GM12878 (cell line): Measurements from ENCODE around the gene SIGLEC6.

Source experiments
- CEBPB ChIP-seq, 2 experiments: fragments of 150-350 bp in 1 of 2; IDR thresholded peaks; 2 replicates each; pipeline ENCODE4 v1.6.1; 2012 to 2014; ENCODE audit warnings: low read depth in 2 of 2, low read length in 2 of 2, borderline replicate concordance in 1 of 2, inconsistent platforms in 1 of 2
- JUNB ChIP-seq: IDR thresholded peaks from 2 replicates; pipeline ENCODE4 v1.6.1; 2016; ENCODE audit warnings: antibody characterized with exemption, mild to moderate bottlenecking
- MEF2A ChIP-seq: IDR thresholded peaks from 2 replicates; pipeline ENCODE4 v1.6.1; 2011; ENCODE audit warnings: low read depth, mild to moderate bottlenecking, low read length, moderate library complexity; ENCODE audit not compliant: insufficient read depth
- NFXL1 ChIP-seq: fragments of 450-650 bp; IDR thresholded peaks from 2 replicates; pipeline ENCODE4 v1.6.1; 2017; ENCODE audit warnings: antibody characterized with exemption, mild to moderate bottlenecking, borderline replicate concordance
- NR2F1 ChIP-seq: fragments of 450-650 bp; conservative IDR thresholded peaks from 2 replicates; pipeline ENCODE4 v1.6.1; 2017; ENCODE audit warnings: mild to moderate bottlenecking
- SMAD1 ChIP-seq: fragments of 450-650 bp; IDR thresholded peaks from 2 replicates; pipeline ENCODE4 v1.6.1; 2018; ENCODE audit warnings: mild to moderate bottlenecking, low read depth; ENCODE audit not compliant: partially characterized antibody
- SREBF1 ChIP-seq: IDR thresholded peaks from 2 replicates; pipeline ENCODE4 v1.6.1; 2012; ENCODE audit warnings: mild to moderate bottlenecking, low read length
- TCF7 ChIP-seq: IDR thresholded peaks from 2 replicates; pipeline ENCODE4 v1.6.1; 2014; ENCODE audit warnings: antibody characterized with exemption, borderline replicate concordance
- YY1 ChIP-seq: IDR thresholded peaks from 2 replicates; pipeline ENCODE4 v1.6.1; 2011; ENCODE audit warnings: low read depth, mild to moderate bottlenecking, low read length
- TF ChIP-seq, protein P1 (sequence below): fragments of 450-650 bp; formaldehyde crosslinking; IDR thresholded peaks from 2 replicates; pipeline ENCODE4 v1.4.0; 2020; ENCODE audit warnings: mild to moderate bottlenecking, moderate library complexity
- TF ChIP-seq, protein P2 (sequence below), 3 experiments: IDR thresholded peaks in 2 of 3; conservative IDR thresholded peaks in 1 of 3; 2 replicates each; pipeline ENCODE4 v1.5.1; 2011; ENCODE audit warnings: low read depth in 3 of 3, low read length in 3 of 3, mild to moderate bottlenecking in 3 of 3, control low read depth in 2 of 3, moderate library complexity in 2 of 3, inconsistent platforms in 1 of 3, mixed read lengths in 1 of 3; ENCODE audit not compliant: control insufficient read depth in 2 of 3, insufficient read depth in 1 of 3; ENCODE audit errors: extremely low read depth in 1 of 3
- TF ChIP-seq, protein P3 (sequence below): fragments of 450-650 bp; IDR thresholded peaks from 2 replicates; pipeline ENCODE4 v1.6.1; 2014; ENCODE audit warnings: mild to moderate bottlenecking
- TF ChIP-seq, protein P4 (sequence below): IDR thresholded peaks from 2 replicates; pipeline ENCODE4 v1.6.1; 2012; ENCODE audit warnings: low read depth, low read length, improper control_type of control experiment
- TF ChIP-seq, protein P5 (sequence below): IDR thresholded peaks from 2 replicates; pipeline ENCODE4 v1.6.1; 2012; ENCODE audit warnings: low read length, inconsistent platforms

DNA sequence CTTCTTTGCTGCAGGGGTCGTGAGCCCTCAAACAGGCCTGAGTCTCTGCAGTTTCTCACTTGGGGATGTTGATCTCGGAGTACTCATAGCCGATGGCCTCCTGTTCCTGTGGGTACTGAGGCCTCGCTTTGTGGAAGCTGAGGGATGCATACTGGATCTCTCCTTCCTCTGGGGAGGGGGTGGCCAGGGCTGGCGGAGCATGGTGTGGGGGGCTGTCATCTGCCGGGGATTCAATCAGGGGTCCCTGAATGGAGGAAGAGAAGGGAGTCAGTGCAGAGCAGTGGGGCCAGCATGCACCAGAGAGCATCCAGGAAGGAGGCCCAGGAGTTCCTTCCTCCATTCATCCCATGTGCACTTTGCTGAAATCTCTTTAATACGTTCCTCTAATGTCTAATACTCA is 39.9 kb downstream of the SIGLEC6 start:
- TF ChIP-seq, protein P1, sequence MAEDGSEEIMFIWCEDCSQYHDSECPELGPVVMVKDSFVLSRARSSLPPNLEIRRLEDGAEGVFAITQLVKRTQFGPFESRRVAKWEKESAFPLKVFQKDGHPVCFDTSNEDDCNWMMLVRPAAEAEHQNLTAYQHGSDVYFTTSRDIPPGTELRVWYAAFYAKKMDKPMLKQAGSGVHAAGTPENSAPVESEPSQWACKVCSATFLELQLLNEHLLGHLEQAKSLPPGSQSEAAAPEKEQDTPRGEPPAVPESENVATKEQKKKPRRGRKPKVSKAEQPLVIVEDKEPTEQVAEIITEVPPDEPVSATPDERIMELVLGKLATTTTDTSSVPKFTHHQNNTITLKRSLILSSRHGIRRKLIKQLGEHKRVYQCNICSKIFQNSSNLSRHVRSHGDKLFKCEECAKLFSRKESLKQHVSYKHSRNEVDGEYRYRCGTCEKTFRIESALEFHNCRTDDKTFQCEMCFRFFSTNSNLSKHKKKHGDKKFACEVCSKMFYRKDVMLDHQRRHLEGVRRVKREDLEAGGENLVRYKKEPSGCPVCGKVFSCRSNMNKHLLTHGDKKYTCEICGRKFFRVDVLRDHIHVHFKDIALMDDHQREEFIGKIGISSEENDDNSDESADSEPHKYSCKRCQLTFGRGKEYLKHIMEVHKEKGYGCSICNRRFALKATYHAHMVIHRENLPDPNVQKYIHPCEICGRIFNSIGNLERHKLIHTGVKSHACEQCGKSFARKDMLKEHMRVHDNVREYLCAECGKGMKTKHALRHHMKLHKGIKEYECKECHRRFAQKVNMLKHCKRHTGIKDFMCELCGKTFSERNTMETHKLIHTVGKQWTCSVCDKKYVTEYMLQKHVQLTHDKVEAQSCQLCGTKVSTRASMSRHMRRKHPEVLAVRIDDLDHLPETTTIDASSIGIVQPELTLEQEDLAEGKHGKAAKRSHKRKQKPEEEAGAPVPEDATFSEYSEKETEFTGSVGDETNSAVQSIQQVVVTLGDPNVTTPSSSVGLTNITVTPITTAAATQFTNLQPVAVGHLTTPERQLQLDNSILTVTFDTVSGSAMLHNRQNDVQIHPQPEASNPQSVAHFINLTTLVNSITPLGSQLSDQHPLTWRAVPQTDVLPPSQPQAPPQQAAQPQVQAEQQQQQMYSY (CRISPR knock-in tag): no peak
- TF ChIP-seq CEBPB (IDR thresholded peaks at IDR 0.05; ENCODE audit: borderline replicate concordance in 1 of 2, low read depth in 2 of 2, low read length in 2 of 2) (no peak), MEF2A (no peak), NR2F1 (no peak), SREBF1 (no peak), SMAD1 (no peak), YY1 (no peak), NFXL1 (no peak), TCF7 (no peak), JUNB (no peak)
- TF ChIP-seq, protein P2, sequence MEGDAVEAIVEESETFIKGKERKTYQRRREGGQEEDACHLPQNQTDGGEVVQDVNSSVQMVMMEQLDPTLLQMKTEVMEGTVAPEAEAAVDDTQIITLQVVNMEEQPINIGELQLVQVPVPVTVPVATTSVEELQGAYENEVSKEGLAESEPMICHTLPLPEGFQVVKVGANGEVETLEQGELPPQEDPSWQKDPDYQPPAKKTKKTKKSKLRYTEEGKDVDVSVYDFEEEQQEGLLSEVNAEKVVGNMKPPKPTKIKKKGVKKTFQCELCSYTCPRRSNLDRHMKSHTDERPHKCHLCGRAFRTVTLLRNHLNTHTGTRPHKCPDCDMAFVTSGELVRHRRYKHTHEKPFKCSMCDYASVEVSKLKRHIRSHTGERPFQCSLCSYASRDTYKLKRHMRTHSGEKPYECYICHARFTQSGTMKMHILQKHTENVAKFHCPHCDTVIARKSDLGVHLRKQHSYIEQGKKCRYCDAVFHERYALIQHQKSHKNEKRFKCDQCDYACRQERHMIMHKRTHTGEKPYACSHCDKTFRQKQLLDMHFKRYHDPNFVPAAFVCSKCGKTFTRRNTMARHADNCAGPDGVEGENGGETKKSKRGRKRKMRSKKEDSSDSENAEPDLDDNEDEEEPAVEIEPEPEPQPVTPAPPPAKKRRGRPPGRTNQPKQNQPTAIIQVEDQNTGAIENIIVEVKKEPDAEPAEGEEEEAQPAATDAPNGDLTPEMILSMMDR (IDR thresholded peaks at IDR 0.05 in 2 of 3, conservative IDR thresholded peaks at IDR 0.05 in 1 of 3; ENCODE audit: control insufficient read depth in 2 of 3, extremely low read depth in 1 of 3, insufficient read depth in 1 of 3, low read depth in 3 of 3, low read length in 3 of 3): no peak
- TF ChIP-seq, protein P3, sequence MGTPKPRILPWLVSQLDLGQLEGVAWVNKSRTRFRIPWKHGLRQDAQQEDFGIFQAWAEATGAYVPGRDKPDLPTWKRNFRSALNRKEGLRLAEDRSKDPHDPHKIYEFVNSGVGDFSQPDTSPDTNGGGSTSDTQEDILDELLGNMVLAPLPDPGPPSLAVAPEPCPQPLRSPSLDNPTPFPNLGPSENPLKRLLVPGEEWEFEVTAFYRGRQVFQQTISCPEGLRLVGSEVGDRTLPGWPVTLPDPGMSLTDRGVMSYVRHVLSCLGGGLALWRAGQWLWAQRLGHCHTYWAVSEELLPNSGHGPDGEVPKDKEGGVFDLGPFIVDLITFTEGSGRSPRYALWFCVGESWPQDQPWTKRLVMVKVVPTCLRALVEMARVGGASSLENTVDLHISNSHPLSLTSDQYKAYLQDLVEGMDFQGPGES: no peak
- TF ChIP-seq, protein P4, sequence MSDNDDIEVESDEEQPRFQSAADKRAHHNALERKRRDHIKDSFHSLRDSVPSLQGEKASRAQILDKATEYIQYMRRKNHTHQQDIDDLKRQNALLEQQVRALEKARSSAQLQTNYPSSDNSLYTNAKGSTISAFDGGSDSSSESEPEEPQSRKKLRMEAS: no peak
- TF ChIP-seq, protein P5, sequence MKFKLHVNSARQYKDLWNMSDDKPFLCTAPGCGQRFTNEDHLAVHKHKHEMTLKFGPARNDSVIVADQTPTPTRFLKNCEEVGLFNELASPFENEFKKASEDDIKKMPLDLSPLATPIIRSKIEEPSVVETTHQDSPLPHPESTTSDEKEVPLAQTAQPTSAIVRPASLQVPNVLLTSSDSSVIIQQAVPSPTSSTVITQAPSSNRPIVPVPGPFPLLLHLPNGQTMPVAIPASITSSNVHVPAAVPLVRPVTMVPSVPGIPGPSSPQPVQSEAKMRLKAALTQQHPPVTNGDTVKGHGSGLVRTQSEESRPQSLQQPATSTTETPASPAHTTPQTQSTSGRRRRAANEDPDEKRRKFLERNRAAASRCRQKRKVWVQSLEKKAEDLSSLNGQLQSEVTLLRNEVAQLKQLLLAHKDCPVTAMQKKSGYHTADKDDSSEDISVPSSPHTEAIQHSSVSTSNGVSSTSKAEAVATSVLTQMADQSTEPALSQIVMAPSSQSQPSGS: no peak
